NCI-H1092 (cell line): Measurements from ENCODE around the gene ERCC1.

Source experiments
- DNase-seq: peaks from one replicate; lab custom pipeline; 2025; lab: John Stamatoyannopoulos, UW

ERCC1 gene

GRCh38 chr19:45423589-45424190, at the start of gene ERCC1:
Gene ERCC1, minus strand, starts transcription at chr19:45423917. Its CDS starts 543 bp downstream, at chr19:45423374.
- DNase-seq, result peak; percentile 93

- DNase-seq, result no peak
Observed at GRCh38 chr19:45473367-45473681, 49.6 kb upstream of the ERCC1 start.

- no peak for DNase-seq
Observed at GRCh38 chr19:45472563-45473366, 49.0 kb upstream of the ERCC1 start.

- no peak for DNase-seq
Observed at GRCh38 chr19:45471931-45472562, 48.3 kb upstream of the ERCC1 start.

GRCh38 chr19:45471111-45471930, 47.6 kb upstream of the ERCC1 start:
- DNase-seq, result no peak

- no peak for DNase-seq
Observed at GRCh38 chr19:45470762-45471081, 47.0 kb upstream of the ERCC1 start.

- DNase-seq, result no peak
Observed at GRCh38 chr19:45469945-45470761, 46.4 kb upstream of the ERCC1 start.

GRCh38 chr19:45469132-45469944, 45.6 kb upstream of the ERCC1 start:
- DNase-seq, result peak; percentile 62

GRCh38 chr19:45468803-45469131, 45.0 kb upstream of the ERCC1 start:
- no peak for DNase-seq

GRCh38 chr19:45468159-45468651, 44.5 kb upstream of the ERCC1 start:
- no peak for DNase-seq

GRCh38 chr19:45467456-45468158, 43.9 kb upstream of the ERCC1 start, which contains the start of gene FOSB:
Gene FOSB, plus strand, starts transcription at chr19:45467996. Its CDS starts 591 bp downstream, at chr19:45468587.
- peak; percentile 85 for DNase-seq

GRCh38 chr19:45467115-45467455, 43.4 kb upstream of the ERCC1 start:
- no peak for DNase-seq

GRCh38 chr19:45464852-45465441, 41.2 kb upstream of the ERCC1 start:
- no peak for DNase-seq

GRCh38 chr19:45464274-45464673, 40.6 kb upstream of the ERCC1 start:
- no peak for DNase-seq

GRCh38 chr19:45463241-45463640, 39.5 kb upstream of the ERCC1 start:
- no peak for DNase-seq

GRCh38 chr19:45462174-45462573, 38.5 kb upstream of the ERCC1 start:
- no peak for DNase-seq

GRCh38 chr19:45460807-45461347, 37.2 kb upstream of the ERCC1 start:
- DNase-seq, result no peak

GRCh38 chr19:45457776-45458175, 34.1 kb upstream of the ERCC1 start:
- DNase-seq, result no peak

- no peak for DNase-seq
Observed at GRCh38 chr19:45456500-45456815, 32.7 kb upstream of the ERCC1 start.
